Stimulated activated CD8-positive, alpha-beta memory T cell treated with anti-CD3 and anti-CD28 coated beads, Interleukin-2, amount 100 ng/mL, for 48 hours (primary cell): ENCODE measurements around the gene RNF141.

Experiments used
- DNase-seq, 2 donors: peaks; one replicate each; pipeline ENCODE4 v3.0.0-alpha.2; 2020; ENCODE audit warnings: low read depth in 2 of 2

RNF141 gene

DNA sequence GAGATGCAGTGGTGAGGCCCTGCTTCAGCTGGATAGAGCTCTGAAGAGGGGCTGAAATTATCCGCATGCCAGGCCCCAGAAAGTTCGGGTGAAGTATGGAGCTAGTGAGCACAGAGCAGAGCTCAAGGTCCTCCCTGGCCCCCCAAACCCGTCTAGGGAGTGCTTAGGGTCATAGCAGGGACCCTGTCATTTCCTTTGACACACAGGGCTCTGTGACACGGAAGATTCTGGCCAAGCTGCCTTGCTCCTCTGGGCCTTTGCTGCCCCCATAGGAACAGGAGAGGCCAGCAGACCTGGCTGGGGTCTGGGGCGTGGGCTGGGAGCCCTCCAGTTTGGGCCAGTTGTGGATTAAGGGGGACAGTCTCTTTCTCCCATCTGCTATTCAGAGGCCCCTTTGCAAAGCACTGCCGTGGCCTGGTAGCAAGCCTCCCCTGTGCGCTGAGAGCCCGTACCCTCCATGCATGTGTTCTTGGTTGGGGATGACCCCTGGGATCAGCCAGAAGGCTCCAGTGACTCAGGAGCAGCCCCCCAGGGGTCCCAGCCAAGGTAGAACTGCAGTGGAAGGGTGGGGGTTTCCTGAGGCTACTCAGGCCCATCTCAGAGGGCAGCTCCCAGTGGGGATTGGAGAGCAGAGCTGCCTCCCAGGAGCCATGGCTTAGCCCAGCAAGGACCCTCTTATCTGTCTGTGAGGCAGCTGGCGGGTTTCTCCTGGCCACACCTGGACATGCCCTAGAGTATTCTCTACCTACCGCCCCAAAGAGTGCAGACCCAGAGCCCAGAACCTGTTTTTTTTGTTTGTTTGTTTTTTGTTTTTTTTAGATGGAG lies 42.3 kb downstream of the RNF141 start:
- no peak for DNase-seq

DNA sequence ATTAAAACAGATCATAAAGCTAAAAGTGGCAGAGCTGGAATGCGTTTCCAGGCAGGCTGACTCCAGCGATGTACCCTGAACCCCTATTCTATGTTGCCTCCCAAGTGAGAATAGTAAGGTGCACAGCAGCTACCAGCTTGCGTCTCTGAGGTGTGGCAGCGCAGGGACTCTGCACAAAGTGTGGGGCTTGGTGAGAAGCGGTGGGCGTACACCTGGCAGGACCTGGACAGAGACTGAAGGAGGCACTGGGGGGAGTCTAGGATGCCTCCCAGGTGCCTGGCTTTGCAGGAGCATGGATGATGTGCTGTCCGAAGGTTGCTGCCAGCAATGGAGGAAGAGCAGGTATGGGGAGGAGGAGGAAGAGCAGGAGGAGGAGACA lies 43.0 kb downstream of the RNF141 start:
- no peak for DNase-seq

DNA sequence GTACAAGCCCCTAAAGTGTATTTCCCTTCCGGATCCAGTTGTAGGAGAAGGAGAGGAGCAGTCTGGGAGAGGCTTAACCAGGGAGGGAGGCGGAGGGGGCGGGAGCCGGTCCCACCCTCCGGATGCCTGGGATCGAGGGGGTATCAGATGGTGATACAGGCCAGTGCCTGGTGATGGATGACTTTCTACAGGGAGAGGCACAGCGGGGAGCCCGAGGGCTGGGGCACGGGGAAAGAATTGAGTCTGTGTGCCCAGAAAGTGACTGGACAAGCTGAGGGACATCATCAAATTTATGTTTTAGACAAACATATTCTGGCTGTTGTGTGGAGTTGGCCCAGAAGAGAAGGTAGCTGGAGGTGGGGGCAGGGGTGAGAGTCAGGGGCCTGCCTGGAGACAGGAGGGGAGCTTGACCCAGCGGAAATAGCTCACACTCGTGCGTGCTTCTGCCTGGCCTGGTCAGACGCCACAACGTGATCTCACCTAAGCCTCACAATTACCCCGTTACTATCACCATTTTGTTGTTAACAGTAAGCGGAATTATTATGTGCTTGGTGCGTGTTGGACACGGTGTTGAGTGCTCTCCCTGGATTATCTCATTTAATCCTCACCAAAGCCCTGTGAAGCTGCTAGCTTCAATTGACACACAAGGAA lies 43.5 kb downstream of the RNF141 start:
- no peak for DNase-seq

DNA sequence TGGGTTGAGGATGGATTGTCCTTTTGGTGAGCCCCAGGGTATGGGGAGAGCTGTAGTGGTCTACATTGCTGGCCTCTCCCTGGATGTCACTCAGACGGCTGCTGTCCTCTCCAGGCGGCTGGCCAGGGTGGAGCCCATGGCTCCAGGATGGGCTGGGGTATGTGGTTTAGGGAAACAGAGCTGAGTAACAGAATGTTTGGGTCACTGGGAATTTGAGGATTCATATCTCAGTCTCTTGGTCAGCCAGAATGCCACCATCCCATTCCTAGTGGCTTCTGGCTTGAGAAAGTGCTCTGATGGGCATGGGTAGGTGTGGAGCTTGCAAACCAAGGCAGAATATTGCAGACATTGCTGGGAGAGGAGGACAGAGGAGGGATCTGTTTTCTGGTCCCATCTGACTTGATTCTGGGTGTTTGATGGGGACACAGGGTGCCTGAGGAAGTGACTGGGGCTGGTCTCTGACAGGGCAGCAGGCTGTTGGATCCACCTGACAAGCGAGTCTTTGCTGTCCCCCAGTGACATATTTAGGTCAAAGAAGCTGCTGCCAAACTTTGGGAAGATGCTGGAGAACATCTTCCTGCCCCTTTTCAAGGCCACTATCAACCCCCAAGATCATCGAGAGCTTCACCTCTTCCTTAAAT lies 44.6 kb downstream of the RNF141 start:
- DNase-seq, result no peak

DNA sequence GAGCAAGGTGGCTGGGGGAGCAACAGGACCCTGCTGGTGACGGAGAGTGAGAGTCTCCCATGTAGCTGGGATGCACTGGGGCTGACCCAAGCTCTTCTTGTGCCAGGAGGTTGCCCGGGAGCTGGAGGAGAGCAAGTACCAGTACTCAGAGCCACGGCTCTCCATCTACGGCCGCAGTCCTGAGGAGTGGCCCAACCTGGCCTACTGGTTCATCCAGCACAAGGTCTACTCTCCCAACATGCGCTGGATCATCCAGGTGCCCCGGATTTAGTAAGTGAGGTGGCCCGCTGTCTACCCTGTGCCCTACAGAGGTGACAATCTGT lies 45.6 kb downstream of the RNF141 start:
- no peak for DNase-seq

DNA sequence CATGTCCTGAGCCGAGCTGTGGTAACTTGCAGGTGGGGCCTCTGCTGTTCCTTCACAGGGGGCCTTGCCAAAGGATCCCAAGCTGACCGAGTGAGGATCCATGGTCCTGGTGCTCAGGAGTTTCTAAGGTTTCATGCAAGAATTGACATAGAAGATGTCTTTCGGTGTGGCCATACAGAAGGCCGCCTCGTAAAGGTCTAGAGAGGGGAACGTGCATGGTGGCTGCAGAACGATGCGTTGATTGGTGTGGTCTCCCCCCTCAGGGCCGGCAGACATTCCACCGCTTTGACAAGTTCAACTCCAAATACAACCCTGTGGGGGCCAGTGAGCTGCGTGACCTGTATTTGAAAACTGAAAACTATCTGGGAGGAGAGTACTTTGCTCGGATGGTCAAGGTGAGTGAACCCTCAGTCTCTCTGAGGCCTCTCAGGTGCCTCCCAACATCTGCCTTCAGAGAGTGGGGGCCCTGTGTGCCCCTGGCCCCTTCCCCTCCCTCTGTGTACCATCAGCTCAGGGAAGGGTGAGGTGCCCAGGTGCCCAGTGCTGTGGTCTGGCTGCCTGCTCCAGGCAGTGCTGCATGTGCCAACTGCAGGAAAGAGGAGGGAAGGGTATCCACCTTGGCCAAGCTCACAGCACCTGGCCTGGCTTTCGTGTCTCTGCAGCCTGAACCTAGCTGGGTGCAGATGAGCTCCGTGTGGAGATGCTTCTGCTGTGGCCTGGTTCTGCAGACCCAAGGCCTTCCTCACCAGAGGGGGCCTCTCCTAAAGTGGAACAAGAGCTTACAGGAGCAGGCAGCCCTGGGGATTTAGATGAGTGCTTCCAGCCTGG lies 46.1 kb downstream of the RNF141 start:
- no peak for DNase-seq

DNA sequence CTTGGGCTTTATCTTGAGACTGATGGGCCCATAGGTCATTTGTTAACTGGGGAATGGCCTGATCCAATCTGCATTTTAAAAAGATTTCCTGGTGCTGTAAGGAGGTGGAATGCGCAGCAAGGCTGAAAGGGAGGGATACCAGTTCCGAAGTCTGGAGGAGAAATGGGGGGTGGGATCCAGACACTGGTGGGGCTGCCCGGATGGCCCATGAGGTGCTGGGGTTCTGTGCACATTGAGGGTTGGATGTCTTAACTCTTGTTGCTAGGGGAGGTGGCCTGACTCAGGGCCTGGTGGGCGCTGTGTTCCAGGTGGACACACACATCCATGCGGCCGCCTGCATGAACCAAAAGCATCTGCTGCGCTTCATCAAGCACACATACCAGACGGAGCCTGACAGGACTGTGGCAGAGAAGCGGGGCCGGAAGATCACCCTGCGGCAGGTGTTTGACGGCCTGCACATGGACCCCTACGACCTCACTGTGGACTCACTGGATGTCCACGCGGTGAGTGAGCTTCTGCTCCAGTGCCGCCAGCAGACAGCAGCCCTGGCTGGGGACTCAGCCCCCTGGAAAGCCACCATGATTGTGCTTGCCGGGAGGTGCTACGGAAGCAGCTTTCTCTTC lies 47.8 kb downstream of the RNF141 start:
- no peak for DNase-seq

DNA sequence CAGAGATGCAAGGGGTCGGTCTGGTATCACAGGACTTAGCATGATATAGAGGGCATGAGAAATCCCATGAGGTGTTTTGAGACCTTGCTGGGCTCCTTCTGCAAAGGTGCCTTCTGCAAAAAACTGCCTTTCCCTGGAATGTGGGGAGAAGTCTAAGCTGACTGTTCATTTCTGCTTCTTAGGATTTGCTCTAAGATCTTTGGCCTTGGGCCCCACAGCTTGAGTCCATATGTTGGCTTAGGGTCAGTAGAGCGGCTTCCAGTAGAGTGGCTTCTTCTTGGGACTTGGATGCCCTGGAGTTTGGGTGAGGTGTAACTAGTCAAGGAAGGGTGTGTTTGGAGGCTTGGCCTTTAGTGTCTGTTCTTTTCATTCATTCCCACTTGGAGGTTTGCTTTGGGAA lies 48.9 kb downstream of the RNF141 start:
- DNase-seq, result no peak

DNA sequence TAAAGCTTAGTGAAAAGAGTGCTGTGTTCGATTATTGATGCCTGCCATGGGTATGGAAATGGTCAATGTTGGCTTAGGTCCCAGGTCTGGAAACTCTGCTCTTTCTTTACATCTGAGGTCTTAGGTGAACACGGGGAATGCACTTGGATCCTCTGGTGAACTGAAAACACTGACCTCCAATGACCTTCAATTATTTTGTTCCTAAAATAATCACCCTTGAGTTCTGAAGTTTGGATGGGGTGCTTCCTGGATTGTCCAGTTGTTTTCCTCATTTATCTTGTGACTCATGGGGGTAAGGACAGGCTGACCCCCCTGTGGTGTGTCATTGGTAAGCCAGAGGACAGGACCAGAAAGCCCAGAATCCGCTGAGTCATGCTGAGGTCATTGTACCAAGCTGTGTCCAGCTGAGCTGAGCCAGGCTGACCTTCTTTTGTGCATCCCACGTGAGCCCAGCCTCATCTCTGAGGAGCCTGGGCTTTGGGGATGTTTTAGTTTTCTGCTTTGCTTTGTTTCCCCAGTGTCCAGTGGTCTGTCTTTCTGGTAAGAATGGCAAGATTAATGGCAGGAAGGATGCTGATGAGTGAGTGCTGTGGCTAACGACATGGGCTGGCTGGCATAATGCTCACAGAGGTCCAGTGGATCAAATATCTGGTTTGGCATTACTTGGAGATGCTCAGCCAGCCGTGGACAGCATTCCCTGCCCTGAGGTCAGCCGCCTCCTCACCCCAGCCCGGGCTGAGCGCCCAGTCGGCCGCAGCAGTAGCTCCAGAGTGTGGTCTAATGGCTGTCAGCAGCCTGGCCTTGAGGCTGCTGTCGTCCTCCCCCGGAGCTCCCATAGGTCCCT lies 50.4 kb downstream of the RNF141 start:
- no peak for DNase-seq

DNA sequence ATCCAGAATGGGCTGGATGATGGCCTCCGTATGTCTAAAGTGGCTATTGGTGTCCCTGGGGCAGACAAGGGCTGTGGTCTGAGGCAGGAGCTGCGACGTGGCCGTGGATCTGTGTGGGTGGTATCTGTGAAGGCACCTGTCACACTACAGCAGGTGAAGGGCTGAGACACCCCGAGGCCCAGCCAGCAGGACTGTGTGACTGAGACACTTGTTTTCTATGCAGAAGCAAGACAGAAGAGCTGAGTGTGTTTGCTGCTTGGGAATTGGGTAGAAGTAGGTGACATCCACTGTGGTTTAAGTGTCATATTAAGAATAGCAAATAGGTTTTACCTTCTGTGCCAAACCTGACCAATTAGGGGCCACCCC lies 51.0 kb downstream of the RNF141 start:
- DNase-seq, result no peak

DNA sequence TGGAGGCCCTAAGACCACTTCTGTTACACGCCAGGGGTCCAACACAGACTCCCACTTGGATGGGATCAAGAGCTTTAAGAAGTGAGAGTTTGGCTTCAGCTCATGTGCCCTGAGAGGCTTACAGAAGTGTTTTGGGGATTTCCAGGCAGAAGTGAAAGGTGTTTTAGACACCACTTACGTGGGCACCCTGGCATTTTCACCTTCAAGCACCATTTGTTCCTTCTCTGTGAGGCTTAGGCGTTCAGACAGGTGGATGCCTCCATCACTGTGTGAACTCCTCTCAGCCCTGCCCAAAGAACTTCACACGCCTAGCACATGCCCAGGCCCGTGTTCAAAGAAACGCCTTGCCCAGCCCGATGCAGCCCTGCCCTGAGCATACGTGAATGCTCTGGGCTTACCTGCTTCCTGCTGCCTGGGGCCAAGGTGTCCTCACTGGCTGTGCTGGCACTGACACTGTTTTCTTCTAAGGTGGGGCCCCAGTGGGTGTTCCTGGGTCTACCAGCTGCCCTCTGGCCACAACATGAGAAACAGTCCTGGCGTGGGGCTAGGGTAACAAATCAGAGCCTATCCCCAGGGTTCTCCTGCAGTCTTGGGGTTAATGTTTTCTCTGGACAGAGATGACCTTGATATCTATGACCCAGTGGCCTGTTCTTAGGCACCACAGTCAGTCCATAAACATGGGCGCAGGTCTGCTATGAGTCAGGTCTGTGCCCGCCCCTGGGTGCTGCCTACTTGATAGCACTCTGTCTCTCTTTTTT lies 51.9 kb downstream of the RNF141 start:
- DNase-seq, result no peak

DNA sequence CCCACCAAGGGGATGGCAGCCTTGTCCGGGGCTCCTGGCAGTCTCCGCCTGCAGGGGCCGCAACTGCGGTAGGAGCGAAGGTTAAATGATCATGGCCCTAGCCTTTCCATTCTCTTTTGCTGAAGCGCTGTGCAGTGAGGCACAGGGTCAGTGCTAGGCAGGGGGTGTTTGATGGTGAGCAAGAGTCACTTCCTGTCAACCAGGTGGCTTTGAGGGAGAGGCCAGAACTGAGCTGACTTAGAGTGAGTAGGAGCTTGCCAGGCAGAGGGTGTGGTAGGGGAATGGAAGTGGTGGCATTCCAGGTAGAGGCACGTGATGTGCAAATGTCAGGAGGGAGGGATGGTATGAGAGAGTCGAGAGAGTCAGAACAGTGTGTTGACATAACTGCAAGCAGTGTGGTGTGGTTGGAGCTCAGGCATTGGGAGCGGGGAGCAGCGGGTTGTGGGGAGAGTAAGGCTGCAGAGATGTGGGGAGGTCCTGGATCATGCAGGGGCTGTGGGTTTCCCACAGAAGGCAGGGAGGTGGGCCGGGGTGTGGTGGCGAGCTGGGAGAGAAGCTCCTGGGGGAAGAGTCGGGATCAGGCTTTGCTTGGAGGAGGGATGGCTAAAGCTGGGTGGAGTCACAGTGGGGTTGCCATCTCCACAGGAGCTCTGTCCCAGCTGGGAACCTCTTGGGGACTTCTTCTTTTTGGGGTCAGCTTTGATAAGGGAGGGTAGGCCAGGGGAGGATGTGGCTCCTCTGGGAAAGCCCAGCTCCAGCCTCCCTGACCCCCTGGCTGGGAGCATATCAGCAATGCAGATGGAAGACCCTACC lies 52.7 kb downstream of the RNF141 start:
- no peak for DNase-seq

DNA sequence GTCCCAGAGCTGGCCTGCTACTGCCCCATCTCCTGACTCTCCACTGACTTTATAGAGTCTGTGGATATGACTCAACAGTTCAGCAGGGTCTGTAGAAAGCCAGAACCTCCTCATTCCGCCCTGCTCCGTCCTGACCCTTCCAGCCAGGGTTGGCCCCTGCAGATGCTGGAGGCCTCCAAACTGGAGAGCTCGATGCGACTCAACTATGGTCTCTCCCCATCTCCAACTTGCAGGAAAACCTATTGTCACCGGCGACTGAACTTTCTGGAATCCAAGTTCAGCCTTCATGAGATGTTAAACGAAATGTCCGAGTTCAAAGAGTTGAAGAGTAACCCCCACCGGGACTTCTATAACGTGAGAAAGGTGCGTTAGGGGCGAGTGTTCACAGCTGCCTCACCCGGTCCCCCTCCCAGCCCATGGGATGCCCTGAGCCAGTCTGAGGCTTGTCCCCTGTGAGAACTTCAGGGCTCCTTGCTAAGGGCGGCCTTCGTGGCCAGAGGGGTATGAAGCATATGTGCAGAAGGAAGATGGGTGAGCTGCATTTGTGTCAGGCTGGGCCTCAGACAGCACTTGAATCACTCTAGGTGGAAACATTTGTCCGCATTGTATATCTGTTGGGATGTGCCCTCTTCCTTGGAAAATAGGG lies 53.9 kb downstream of the RNF141 start:
- DNase-seq, result no peak

DNA sequence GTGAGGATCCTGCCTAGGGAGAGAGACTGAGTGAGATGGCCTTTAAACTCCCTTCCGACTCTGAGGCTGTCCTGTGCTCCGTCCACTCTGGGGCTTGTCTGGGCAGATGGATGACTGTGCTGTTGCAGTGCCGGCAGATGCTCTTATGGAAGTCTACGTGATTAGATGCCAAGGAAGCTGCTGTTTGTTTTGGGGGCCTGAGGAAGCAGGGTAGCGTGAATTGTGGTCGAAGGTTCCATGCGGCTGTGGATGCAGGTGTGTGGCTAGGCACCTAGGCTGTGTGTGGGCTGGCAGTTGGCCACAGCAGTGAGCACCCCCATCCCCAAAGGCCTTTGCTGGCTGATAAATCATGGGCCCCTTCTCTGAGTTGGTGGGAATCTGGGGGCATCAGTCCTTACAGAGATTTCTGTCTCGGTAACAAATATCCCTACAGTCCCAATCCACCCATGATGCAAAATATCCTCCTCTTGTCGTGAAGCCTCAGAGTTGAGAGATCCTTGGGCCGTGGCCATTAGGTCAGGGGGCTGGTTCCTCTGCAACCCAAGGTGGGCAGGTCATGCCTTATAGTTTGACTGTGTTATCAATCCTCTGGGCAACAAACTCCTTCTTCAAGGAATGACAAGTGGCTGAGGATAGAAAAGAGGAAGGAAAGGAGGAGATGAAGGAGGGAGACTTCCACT lies 54.7 kb downstream of the RNF141 start:
- DNase-seq, result no peak

DNA sequence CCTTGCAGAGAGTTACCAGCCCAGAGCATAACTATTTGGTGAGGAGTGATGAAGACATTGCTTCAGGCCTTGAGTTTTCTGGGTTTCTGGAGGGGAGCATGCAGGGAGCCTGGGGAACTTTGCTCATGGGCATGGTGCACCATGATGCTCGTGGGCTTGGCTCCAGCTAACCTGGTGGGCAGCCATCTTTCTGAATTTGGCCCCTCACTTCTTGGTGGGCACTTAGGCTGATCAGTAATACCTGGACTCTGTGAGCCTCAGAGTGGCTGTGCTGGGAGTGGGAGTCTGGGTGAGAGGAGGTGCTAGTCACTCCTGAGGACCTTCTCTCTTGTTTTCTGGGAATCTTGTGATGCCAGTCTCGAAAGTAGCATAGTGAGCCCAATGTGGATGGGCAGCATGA lies 55.3 kb downstream of the RNF141 start:
- DNase-seq, result no peak

DNA sequence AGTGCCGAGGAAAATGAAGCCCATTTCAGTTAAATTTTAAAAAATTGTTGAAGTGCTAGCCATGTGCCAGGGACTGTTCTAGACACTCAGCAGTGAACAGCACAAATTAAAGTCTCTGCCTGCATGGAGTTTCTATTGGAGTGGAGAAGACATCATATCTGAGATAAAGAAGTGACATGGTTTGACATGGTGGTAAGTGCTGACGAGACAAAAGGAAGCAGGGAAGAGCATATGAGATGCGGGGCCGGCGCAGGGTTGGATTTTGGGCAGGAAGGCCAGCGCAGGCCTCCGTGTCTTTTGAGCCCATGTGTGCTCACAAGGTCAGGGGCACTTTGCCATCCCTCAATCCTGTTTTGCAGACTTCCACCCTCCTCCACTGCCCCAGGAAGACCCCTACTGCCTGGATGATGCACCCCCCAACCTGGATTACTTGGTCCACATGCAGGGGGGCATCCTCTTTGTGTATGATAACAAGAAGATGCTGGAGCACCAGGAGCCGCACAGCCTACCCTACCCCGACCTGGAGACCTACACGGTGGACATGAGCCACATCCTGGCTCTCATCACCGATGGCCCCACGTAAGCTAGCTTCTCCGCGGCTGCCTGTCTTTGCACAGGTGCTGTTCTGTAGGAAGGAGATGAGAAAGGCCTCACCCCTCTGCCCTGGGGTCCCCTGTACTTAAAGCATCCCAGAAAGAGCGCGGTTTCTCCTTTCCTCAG lies 56.4 kb downstream of the RNF141 start:
- no peak for DNase-seq

DNA sequence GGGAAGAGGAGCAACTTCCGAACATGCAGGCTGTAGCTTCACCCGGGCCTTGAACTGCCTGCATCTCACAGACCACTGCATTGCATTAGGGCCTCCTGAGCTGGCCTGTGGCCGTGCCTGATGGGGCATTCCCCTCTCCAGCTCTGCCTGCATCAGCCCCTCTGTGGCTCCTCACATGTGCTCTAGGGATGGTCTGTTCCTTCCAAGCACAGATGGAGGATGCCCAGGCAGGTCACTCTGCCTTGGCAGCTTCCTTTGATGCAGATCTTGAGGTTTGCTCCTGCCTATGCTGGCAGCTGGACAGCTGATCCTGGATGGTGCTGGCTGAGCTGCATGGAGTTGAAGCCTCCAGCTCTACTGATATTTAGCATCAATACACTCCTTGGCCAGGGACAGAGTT lies 57.4 kb downstream of the RNF141 start:
- no peak for DNase-seq

DNA sequence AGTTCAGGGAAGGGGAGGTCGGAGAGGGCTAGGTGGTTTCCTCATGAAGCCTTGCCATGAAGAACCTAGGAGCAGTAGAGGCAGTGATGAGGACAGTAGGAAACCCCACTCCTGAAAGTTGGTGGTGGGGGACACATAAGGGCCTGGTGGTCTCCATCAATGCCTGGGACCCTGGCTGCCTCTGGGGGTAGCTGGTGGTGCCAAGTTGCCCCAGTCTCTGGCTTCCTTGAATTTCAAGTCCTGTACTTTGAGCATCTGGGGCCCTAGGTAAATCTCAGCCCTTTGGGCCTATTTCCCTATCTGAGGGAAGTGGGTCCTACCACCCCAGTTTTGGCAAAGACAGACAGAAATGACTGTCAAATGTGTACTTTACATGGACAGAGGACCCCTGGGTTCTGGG lies 57.8 kb downstream of the RNF141 start:
- no peak for DNase-seq
